ENCODE results near the gene DPP6. TPM values are rescaled to one million over a fixed set of nuclear protein-coding genes. Genes with fewer than 3 reads are reported as not detected.

The DPP6 gene
- total RNA-seq, 1 experiment from 2014 or later, result 1.1 TPM

GRCh38 chr7:154388412-154388811 lies 336.2 kb downstream of the DPP6 start:
- Histone ChIP-seq H3K27me3 (ENCODE audit: control insufficient read depth, insufficient read depth, low read length) (no peaks in the 10 kb centered on the region), H3K4me3 (ENCODE audit: insufficient read depth, low read depth, low read length) (no peak overlapping the region), H3K36me3 (replicated peaks; ENCODE audit: control insufficient read depth, insufficient read depth, low read length) (no peaks in the 10 kb centered on the region)
- no peak for DNase-seq

GRCh38 chr7:154388999-154389398 lies 336.8 kb downstream of the DPP6 start:
- no peak for DNase-seq
- Histone ChIP-seq H3K27me3 (ENCODE audit: control insufficient read depth, insufficient read depth, low read length) (no peaks in the 10 kb centered on the region), H3K4me3 (ENCODE audit: insufficient read depth, low read depth, low read length) (no peak overlapping the region), H3K36me3 (replicated peaks; ENCODE audit: control insufficient read depth, insufficient read depth, low read length) (no peaks in the 10 kb centered on the region)

DNA sequence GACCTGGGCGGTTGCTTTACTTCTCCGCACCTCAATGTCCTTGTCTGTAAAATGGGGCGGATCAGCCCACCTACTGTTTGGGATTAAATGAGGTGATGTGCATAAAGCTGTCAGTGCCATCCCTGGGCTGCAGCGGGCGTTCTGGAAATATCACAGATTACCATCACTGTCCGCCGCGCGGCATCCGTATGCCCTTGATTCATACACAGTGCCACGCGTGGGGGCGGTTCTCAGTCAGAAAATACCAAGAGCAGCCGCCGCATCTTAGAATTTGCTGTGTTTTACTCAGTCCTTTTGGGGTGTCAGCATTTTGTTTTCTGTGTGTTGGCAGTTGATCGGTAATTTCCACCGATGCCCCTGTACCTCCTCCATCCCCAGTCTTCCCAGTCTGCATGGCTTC lies 338.8 kb downstream of the DPP6 start:
- Histone ChIP-seq H3K4me3 (ENCODE audit: insufficient read depth, low read depth, low read length) (no peak overlapping the region), H3K36me3 (replicated peaks; ENCODE audit: control insufficient read depth, insufficient read depth, low read length) (no peaks in the 10 kb centered on the region), H3K27me3 (ENCODE audit: control insufficient read depth, insufficient read depth, low read length) (no peaks in the 10 kb centered on the region)
- DNase-seq, result no peak

DNA sequence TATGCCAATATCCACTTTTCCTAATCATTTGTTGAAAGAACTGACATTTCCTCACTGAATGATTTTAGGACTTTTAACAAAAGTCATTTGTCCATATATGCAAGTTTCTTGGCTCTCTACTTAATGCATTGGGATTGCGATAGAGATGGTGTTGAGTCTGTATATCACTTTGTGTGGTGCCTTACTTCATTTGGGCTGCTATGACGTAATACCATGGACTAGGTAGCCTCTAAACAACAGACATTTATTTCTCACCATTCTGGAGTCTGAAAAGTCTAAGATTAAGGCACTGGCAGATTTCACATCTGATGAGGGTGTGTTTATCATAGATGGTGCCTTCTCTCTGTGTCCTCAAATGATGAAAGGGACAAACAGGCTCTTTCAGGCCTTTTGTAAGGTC lies 342.6 kb downstream of the DPP6 start:
- no peaks in the 10 kb centered on the region for H3K27me3 ChIP-seq (ENCODE audit: control insufficient read depth, insufficient read depth, low read length)
- DNase-seq, result no peak

GRCh38 chr7:154406312-154406711 lies 354.1 kb downstream of the DPP6 start:
- Histone ChIP-seq H3K27me3 (ENCODE audit: control insufficient read depth, insufficient read depth, low read length) (no peaks in the 10 kb centered on the region), H3K4me3 (ENCODE audit: insufficient read depth, low read depth, low read length) (no peak overlapping the region), H3K36me3 (replicated peaks; ENCODE audit: control insufficient read depth, insufficient read depth, low read length) (no peaks in the 10 kb centered on the region)
- no peak for DNase-seq

More for the DNA sequence above, 342.6 kb downstream of the DPP6 start:
- Histone ChIP-seq H3K4me3 (ENCODE audit: insufficient read depth, low read depth, low read length) (no peak overlapping the region), H3K36me3 (replicated peaks; ENCODE audit: control insufficient read depth, insufficient read depth, low read length) (no peaks in the 10 kb centered on the region)

- no peak overlapping the region for H3K4me3 ChIP-seq (ENCODE audit: insufficient read depth, low read depth, low read length)
- H3K27me3 ChIP-seq (ENCODE audit: control insufficient read depth, insufficient read depth, low read length), result no peaks in the 10 kb centered on the region
- DNase-seq, result peak; percentile 47
- H3K36me3 ChIP-seq (replicated peaks; ENCODE audit: control insufficient read depth, insufficient read depth, low read length), result no peaks in the 10 kb centered on the region
Observed at GRCh38 chr7:154409703-154410311, 357.6 kb downstream of the DPP6 start.

DNA sequence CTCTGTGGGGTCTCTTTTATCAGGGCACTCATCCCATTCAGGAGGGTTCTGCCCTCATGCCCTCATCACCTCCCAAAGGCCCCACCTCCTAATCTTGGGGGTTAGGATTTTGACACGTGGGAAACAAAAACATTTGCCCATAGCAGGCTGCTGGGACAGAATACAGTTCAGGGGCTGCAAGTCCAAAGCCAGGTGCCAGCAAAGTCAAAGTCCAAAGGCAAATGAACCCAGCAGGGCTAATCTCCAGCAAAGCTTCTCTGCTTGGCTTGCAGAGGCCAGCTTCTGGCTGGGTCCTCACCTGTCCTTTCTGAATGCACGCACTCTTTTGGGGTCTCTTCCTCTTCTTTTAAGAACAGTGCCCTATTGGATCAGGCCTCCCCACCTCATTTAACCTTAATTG lies 359.9 kb downstream of the DPP6 start:
- H3K4me3 ChIP-seq (ENCODE audit: insufficient read depth, low read depth, low read length), result no peak overlapping the region
- no peak for DNase-seq
- H3K27me3 ChIP-seq (ENCODE audit: control insufficient read depth, insufficient read depth, low read length), result no peaks in the 10 kb centered on the region
- H3K36me3 ChIP-seq (replicated peaks; ENCODE audit: control insufficient read depth, insufficient read depth, low read length), result no peaks in the 10 kb centered on the region

GRCh38 chr7:154415709-154416399 lies 363.7 kb downstream of the DPP6 start:
- H3K4me3 ChIP-seq (ENCODE audit: insufficient read depth, low read depth, low read length), result no peak overlapping the region
- no peaks in the 10 kb centered on the region for H3K36me3 ChIP-seq (replicated peaks; ENCODE audit: control insufficient read depth, insufficient read depth, low read length)
- DNase-seq, result no peak

GRCh38 chr7:154416714-154417113 lies 364.5 kb downstream of the DPP6 start:
- DNase-seq, result no peak
- no peaks in the 10 kb centered on the region for H3K27me3 ChIP-seq (ENCODE audit: control insufficient read depth, insufficient read depth, low read length)
- H3K4me3 ChIP-seq (ENCODE audit: insufficient read depth, low read depth, low read length), result no peak overlapping the region
- H3K36me3 ChIP-seq (replicated peaks; ENCODE audit: control insufficient read depth, insufficient read depth, low read length), result no peaks in the 10 kb centered on the region

More at GRCh38 chr7:154415709-154416399, 363.7 kb downstream of the DPP6 start:
- H3K27me3 ChIP-seq (ENCODE audit: control insufficient read depth, insufficient read depth, low read length), result no peaks in the 10 kb centered on the region

DNA sequence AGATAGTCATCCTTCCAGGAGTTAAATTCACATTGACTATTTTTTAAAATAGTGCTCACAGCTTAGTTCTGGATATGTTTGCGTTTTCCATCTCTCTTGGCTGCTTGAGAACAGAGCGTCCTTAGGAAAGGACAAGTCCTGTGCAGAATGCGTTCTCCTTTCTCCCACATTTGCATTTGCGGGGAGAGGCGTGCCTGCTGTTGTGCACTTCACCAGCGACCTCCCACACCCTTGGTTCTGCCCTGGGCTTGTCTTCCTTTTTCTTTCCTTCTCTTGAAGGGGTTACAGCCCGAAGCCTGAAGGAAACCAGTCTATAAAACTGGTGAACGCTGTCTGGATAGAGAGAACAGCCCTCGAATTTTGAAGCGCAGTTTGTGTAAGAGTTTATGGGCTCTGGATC lies 367.1 kb downstream of the DPP6 start:
- no peaks in the 10 kb centered on the region for H3K27me3 ChIP-seq (ENCODE audit: control insufficient read depth, insufficient read depth, low read length)
- DNase-seq, result no peak
- no peak overlapping the region for H3K4me3 ChIP-seq (ENCODE audit: insufficient read depth, low read depth, low read length)
- H3K36me3 ChIP-seq (replicated peaks; ENCODE audit: control insufficient read depth, insufficient read depth, low read length), result no peaks in the 10 kb centered on the region

DNA sequence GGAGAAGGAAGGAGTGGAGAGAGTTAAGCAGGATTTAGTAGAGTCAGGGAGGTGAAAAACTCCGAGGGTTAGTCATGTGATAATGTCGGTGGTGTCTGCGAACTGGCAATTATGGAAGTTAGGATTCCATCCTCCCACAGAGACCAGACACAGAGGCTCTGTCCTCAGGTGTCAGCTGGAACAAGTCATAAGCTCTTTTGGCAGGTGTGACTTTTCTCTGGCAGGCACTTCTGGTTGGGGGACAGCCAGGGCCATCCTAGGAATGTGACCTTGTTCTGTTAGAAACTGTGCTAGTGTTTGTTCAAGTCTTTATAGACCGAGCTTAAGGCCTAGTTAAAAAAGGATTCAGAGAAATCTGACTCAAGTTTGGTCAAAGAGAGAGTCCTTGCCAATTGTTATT lies 371.0 kb downstream of the DPP6 start:
- no peaks in the 10 kb centered on the region for H3K27me3 ChIP-seq (ENCODE audit: control insufficient read depth, insufficient read depth, low read length)
- no peaks in the 10 kb centered on the region for H3K36me3 ChIP-seq (replicated peaks; ENCODE audit: control insufficient read depth, insufficient read depth, low read length)
- no peak for DNase-seq
- H3K4me3 ChIP-seq (ENCODE audit: insufficient read depth, low read depth, low read length), result no peak overlapping the region

DNA sequence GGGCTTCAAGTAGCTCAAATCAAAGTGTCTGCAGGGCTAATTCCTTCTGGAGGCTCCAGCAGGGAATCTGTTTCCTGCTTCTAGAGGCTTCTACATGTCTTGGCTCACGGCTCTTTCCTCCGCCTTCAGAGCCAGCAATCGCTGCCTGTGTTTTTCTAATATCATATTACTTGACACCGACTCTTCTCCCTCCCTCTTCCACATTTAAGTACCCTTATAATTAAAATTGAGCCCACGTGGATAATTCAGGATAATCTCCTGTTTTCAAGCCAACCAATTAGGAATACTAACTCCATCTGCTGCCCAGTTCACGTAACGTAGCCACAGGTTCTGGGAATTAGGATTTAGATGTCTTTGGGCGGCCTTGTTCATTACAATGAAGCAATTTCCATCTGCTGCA lies 372.2 kb downstream of the DPP6 start:
- H3K27me3 ChIP-seq (ENCODE audit: control insufficient read depth, insufficient read depth, low read length), result no peaks in the 10 kb centered on the region
- no peaks in the 10 kb centered on the region for H3K36me3 ChIP-seq (replicated peaks; ENCODE audit: control insufficient read depth, insufficient read depth, low read length)
- H3K4me3 ChIP-seq (ENCODE audit: insufficient read depth, low read depth, low read length), result no peak overlapping the region
- no peak for DNase-seq

- DNase-seq, result no peak
- H3K27me3 ChIP-seq (ENCODE audit: control insufficient read depth, insufficient read depth, low read length), result no peaks in the 10 kb centered on the region
- no peaks in the 10 kb centered on the region for H3K36me3 ChIP-seq (replicated peaks; ENCODE audit: control insufficient read depth, insufficient read depth, low read length)
- H3K4me3 ChIP-seq (ENCODE audit: insufficient read depth, low read depth, low read length), result no peak overlapping the region
Observed at GRCh38 chr7:154425271-154425670, 373.1 kb downstream of the DPP6 start.

DNA sequence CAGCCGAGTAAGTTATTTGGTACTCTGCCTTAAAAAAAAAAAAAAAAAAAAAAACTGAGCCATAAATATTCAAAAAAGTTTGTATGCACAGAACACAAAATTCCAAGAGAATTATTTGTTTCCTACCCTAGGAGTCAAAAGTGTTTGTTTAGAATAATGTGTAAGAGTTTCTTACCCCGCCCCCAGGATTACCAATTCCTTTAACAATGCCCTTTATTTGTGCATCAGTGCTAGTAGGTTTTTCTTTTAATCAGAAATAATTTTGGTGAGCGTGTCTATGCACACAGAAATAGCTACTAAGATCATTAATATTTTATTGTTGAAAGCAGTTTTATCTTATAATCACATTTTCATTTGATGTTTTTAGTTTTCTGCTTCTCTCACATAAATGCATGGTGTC lies 374.6 kb downstream of the DPP6 start:
- DNase-seq, result no peak
- Histone ChIP-seq H3K36me3 (replicated peaks; ENCODE audit: control insufficient read depth, insufficient read depth, low read length) (no peaks in the 10 kb centered on the region), H3K4me3 (ENCODE audit: insufficient read depth, low read depth, low read length) (no peak overlapping the region), H3K27me3 (ENCODE audit: control insufficient read depth, insufficient read depth, low read length) (no peaks in the 10 kb centered on the region)

GRCh38 chr7:154427533-154427932 lies 375.3 kb downstream of the DPP6 start:
- H3K27me3 ChIP-seq (ENCODE audit: control insufficient read depth, insufficient read depth, low read length), result no peaks in the 10 kb centered on the region

More at GRCh38 chr7:154427533-154427932, 375.3 kb downstream of the DPP6 start:
- no peak for DNase-seq
- H3K36me3 ChIP-seq (replicated peaks; ENCODE audit: control insufficient read depth, insufficient read depth, low read length), result no peaks in the 10 kb centered on the region
- H3K4me3 ChIP-seq (ENCODE audit: insufficient read depth, low read depth, low read length), result no peak overlapping the region
